Fibroblast of upper back skin (primary cell): ENCODE data around the gene VPS52.
"Not testable (repeated sequence)": the region's sequence is repeated elsewhere in the genome, so short reads cannot be mapped to it uniquely, and the experiment has no call there.

Source experiments
- DNase-seq: peaks from one replicate; pipeline ENCODE4 v3.0.0-alpha.2; 2013

The VPS52 gene

GRCh38 chr6:33279971-33280511 is 8.4 kb upstream of the VPS52 start:
- DNase-seq = peak; percentile 41

- DNase-seq = no peak
Measured at GRCh38 chr6:33279257-33279695, 7.6 kb upstream of the VPS52 start.

GRCh38 chr6:33278810-33279209 is 7.1 kb upstream of the VPS52 start:
- DNase-seq = no peak

GRCh38 chr6:33278392-33278741 is 6.7 kb upstream of the VPS52 start:
- DNase-seq = no peak

- peak; percentile 22 for DNase-seq
Measured at GRCh38 chr6:33277663-33278391, 6.2 kb upstream of the VPS52 start.

GRCh38 chr6:33276864-33277662 is 5.4 kb upstream of the VPS52 start, which contains the start of gene B3GALT4:
Gene B3GALT4 (plus strand): TSS chr6:33277123. CDS start chr6:33277420, 297 bp downstream.
- peak; percentile 66 for DNase-seq

- DNase-seq = no peak
Measured at GRCh38 chr6:33276581-33276863, 4.8 kb upstream of the VPS52 start.

- DNase-seq = not testable (repeated sequence)
Measured at GRCh38 chr6:33275795-33276580, 4.3 kb upstream of the VPS52 start.

- no peak for DNase-seq
Measured at GRCh38 chr6:33273924-33274902, 2.5 kb upstream of the VPS52 start.

- no peak for DNase-seq
Measured at GRCh38 chr6:33273129-33273923, 1.6 kb upstream of the VPS52 start.

- no peak for DNase-seq
Measured at GRCh38 chr6:33272275-33273128, 826 bp upstream of the VPS52 start.

GRCh38 chr6:33271117-33271467 is 584 bp downstream of the VPS52 start:
- DNase-seq = no peak

- DNase-seq = no peak
Measured at GRCh38 chr6:33264015-33264414, 7.7 kb downstream of the VPS52 start.

- DNase-seq = not testable (repeated sequence)
Measured at GRCh38 chr6:33262490-33262889, 9.2 kb downstream of the VPS52 start.

GRCh38 chr6:33259032-33259431 is 12.6 kb downstream of the VPS52 start:
- DNase-seq = no peak

GRCh38 chr6:33254591-33254990 is 17.1 kb downstream of the VPS52 start:
- DNase-seq = no peak

GRCh38 chr6:33252759-33253158 is 18.9 kb downstream of the VPS52 start:
- DNase-seq = peak; percentile 82

- peak; percentile 55 for DNase-seq
Measured at GRCh38 chr6:33251395-33252012, 20.2 kb downstream of the VPS52 start.

- DNase-seq = no peak
Measured at GRCh38 chr6:33250731-33251130, 20.9 kb downstream of the VPS52 start.
